Hypothalamus (tissue), 51 donors: ENCODE results near the gene ESR1.

Experiments used
- DNase-seq, 51 donors: peaks; one replicate each; lab custom pipeline; 2025; lab: John Stamatoyannopoulos, UW

ESR1 gene

DNA sequence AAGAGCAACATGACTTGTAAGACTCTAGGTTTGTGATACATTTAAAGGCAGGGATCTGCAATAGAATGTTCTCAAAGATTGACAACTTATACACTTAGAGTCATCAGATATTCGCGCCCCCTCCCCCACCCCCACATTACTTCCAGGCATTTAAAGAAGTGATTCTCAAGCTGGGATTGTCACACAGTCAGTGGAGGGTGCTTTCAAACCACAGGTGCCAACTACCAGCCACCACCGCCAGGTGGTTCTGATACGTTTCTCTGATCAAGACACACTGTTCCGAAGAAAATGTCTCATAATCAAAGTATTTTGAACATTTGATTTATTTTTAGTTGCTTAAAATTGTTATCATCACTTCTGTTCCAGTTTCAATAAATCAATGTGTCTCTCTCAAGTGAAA is 357.5 kb downstream of the ESR1 start:
- no peak for DNase-seq

DNA sequence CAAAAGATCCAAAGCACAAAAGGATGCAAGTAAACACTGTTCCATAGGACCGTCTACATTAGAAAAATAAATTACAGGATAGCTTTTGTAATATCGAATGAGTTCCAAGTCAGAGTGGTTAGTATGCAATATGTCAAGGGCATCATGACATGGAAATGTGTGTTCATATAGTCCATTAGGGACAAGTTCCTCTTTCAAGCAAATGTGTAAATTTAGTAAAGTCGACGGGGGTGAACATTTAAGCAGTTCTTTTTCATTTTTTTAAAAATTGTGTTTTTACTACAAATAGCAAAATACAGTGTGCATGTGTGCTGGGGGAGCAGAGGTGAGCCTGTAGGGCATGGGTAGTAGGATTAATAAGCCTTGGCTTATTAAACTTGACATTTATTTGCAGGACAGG is 359.0 kb downstream of the ESR1 start:
- no peak for DNase-seq

DNA sequence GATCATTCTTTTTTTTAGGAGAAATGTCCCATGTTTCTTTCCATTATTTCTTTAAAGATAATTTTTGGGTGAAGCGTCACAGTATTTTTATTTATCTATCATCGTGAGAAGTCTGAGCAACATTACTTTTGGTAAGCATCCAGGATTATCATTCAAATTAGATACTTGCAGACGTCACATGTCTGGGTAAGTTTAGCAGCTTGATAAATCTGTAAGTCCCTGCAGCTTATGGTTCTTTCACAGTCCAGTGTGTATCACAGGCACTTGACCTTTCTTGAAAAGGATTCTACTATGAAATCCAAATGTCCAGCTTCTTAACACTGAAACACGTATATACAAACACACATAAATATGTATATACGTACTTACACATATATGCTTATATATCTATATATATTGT is 359.4 kb downstream of the ESR1 start:
- no peak for DNase-seq

DNA sequence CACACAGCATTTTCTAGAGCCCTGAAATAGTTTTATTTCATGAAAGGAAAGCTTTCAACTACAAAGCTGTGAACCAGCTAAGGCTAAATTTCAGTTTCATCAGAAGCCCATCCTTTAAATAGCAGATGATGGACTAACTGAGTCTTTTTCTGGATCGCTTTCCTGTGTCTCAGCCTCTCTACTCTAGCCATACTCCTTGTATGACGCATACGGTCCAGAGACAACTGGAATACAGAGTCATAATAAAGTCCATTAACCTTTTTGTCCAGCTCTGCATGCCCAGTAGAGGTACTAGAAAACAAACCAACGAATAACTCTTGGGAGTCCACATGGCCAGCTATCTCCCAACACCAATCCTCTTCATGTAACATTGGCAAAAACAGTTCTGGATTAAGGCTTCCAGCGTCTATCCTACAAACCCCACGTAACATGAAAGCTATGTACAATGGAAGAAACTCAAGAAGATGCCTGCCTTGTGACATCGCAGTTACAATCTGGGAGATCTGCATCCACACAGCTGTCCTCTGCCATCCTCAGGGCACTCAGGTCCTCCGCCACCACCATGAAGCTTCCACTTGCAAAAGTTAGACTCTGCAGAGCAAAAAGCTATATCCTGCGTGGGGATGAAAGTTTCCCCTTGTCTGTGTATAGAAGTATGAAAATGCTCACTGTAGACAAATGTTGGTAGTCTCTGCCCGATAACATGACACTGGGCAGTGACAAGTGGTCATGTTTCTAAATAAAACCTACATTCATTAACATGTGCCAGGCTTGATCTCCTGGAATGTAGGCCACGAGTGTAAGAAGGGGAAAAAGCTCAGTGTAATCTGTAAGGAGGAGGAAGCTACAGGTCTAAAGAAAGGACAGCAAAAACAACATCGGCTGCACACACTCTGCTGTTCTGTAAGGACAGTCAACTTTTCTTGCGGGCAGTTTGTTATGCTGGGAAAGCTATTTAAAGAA is 360.4 kb downstream of the ESR1 start:
- DNase-seq, result no peak

DNA sequence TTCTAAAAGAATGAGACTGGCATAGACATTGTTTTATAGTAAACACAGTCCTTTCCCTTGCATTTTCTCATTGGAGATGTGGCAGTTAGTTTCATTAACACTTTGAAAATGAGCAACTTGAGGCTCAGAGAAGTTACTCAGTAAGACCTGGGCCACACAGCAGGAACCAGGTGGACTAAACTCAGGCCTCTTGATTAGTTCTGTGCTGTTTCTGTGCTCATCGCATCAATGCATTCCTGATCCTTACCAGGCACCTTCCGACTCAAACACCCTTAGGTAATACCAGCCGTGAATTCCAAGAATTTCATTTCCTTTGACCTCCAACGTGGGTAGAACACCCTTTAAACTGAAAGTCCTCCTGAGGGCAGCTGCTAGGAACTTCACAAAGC is 362.8 kb downstream of the ESR1 start:
- no peak for DNase-seq

DNA sequence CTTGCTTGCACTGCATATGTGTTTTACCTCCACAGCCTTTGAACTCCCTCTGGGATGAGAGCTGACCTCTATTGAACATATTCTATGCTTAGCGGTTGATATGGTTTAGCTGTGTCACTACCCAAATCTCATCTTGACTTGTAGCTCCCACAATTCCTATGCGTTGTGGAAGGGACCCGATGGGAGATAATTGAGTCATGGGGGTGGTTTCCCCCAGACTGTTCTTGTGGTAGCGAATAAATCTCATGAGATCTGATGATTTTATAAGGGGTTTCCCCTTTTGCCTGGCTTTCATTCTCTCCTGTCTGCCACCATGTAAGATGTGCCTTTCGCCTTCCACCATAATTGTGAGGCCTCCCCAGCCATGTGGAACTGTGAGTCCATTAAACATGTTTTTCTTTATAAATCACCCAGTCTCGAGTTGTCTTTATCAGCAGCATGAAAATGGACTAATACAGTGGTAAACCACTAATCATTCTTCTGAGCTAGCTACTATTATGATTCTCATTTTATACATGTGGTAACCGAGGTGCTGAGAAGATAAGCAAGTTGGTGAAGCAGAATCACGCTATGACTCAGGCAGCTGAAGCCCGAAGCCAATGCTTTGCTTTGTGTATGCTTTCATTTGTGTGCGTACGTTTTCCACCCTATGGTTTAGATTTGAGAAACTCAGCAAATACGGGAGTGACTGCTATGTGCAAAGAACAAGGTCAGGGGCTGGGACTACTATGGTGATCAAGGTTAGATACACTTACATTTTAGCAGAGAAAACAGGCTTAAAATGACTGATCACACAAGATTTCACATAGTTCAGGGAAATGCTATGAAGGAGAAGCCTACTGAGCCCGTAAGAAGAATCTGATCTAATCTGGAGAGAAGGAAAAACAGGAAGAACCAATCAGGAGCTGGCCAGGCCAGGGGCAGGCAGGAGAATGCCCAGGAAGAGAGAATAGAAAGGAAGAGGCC is 363.5 kb downstream of the ESR1 start:
- DNase-seq, result no peak

DNA sequence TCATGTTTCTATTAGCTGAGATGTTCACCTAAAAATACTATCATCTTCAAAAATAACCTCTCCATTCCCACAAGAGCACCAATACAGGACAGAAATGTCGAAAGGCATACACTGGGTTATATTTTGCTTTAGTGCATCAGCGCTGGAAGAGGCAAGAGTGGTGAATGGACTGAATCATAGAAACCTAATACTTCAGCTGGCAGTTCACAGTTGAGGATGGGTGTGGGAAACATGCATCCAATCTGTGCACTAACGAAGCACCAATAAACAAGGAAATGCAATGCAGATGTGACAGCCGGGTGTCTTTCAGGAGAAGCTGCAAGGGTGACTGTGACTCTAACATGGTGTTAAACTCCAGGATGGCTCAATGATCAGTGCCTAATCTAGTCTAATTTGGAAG is 365.8 kb downstream of the ESR1 start:
- DNase-seq, result no peak

DNA sequence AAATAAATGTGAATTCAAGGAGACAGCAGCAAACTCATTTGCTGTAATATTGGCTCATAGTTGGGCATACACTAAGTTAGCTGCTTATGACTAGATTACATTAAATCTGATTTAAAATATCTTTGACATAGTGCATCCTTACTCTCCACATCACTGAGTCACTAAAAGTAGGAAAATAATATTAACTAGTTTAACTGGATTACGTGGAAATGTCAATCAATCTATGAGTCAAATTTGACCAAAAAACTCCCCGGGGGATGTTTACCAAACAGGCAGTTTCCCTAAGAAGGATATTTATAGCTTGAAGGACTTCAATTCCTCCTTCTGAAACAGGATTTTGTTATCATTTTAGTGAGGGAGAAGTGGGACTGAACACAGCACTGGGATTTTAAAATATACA is 366.5 kb downstream of the ESR1 start:
- no peak for DNase-seq

DNA sequence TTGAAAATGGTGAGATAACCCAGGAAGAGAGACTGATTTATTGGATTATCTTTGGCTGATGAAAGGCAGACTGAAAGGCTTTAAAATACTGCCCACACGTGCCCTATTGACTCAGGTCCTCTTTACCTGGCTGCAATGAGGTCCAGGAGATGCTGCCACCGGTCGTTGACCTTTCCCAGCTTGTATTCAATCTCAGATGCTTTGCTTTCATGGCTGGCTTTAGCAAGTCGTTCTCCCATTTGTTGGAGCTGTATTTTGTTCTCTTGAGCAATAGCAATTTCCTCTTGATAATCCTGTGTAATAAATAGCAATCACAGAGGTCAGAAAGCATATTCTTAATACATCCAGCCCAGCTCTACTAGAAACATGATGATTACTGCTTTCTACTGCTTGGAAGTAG is 368.8 kb downstream of the ESR1 start:
- DNase-seq, result no peak
